Measurements from ENCODE around the gene ARHGEF28.

The ARHGEF28 gene

GRCh38 chr5:73729329-73729728 lies 103.3 kb downstream of the ARHGEF28 start:
- DNase-seq (ENCODE audit: extremely low spot score, insufficient read length, low read depth) (no peak), FAIRE-seq (no peak)

DNA sequence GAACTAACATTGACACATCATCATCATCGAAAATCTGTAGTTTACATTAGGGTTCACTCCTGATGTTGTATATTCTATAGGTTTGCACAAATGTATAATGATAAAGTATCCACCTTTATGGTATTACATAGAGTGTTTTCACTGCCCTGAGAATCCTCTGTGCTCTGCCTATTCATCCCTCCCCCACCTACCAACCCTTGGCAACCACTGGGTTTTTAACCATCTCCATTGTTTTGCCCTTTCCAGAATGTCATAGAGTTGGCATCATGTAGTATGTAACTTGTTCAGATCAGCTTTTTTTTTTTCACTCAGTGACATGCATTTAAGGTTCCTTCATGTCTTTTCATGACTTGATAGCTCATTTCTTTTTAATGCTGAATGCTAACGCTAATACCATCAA lies 106.0 kb downstream of the ARHGEF28 start:
- FAIRE-seq (no peak), DNase-seq (ENCODE audit: extremely low spot score, insufficient read length, low read depth) (no peak)

DNA sequence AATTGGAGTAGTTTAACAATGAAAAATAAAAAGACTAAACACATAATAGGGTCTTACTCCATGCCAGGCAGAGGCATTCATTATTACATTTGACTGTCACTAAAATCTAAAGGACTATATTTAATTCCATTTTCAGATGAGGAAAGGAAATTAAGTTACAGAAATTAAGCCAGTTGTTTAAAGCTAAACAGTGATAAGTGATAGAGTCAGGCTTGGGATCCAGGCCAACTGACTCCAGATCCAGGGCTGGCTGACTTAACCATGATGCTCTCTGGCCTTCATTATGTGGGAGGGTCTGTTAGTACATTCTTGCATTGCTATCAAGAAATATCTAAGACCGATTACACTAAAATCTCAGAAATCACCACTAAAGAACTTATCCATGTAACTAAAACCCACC lies 107.2 kb downstream of the ARHGEF28 start:
- DNase-seq (ENCODE audit: extremely low spot score, insufficient read length, low read depth) (no peak), FAIRE-seq (no peak)

- no peak for DNase-seq (ENCODE audit: extremely low spot score, insufficient read length, low read depth)
- FAIRE-seq = no peak
Measured at GRCh38 chr5:73735032-73735734, 109.2 kb downstream of the ARHGEF28 start.

DNA sequence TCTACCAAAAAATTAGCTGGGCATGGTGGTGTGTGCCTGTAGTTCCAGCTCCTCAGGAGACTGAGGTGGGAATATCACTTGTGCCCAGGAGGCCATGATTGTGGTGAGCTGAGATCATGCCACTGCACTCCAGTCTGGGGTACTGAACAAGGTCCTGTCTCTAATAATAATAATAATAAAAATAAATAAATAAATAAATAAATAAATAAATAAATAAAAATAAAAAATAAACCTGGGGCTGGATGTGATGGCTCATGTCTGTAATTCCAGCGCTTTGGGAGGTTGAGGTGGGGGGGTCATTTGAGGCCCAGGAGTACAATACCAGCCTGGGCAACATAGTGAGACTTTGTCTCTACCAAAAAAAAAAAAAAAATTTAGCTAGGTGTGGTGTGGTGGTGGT lies 113.7 kb downstream of the ARHGEF28 start:
- DNase-seq (ENCODE audit: extremely low spot score, insufficient read length, low read depth) (no peak), FAIRE-seq (no peak)

DNA sequence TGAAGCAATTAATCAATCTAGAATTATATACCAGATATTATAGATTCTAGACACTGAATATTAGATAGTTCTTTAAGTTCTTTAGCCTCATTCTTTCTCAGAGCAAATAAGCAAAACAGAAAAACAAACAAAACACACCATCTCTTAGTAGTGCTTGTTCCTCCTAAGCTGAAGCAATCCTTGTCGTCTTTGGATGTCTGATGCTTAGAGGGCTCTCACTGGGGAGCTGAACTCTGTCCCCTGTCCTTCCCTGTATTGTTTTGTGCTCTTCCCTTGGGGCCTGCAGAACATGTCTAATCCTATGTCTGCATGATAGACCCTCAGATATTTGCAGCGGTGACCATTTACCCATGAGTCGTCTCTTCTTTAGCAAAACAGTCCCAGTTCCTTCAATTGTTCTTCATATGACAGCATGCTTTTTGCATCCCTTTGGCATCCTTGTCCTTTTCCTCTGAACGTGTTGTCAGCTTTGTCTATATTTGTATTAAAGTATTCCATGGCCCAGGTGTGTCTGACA lies 114.3 kb downstream of the ARHGEF28 start:
- DNase-seq (ENCODE audit: extremely low spot score, insufficient read length, low read depth) (no peak), FAIRE-seq (no peak)

DNA sequence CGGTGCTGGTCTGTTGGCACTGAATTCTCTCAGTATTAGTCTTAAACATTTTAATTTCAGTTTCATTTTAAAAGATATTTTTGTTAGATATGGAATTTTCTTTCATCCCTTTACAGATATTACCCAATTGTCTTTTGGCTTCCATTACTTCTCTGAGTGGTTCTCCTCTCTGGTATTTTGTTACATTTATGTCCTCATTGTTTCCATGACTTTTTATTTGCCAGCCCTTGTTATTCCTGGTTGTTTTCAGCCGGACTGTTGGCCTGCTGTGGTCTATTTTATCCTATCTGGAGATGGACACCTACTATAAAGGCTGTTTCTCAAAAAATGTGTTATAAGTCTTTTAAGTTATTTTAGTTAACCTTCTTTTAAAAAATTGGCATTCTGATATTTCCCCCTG lies 117.2 kb downstream of the ARHGEF28 start:
- DNase-seq (ENCODE audit: extremely low spot score, insufficient read length, low read depth) (no peak), FAIRE-seq (no peak)

DNA sequence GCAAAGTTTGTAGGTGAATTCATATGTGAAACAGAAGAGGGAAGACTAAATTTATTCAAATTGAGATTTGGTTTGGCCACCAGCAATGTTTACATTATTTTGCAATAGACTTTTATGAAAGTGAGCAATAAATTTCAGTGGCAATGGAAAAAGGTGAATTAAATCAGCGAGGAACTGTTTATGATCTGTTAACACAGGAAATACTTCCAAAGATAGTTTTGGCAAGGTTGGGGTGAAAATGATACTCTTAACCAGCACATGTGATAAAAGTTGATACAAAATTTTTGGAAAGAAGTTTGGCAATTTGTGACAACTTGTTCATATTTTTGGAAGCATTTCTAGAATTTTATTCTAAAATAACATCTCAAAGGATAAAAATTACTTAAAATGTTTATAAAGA lies 119.8 kb downstream of the ARHGEF28 start:
- no peak for DNase-seq (ENCODE audit: extremely low spot score, insufficient read length, low read depth)
- FAIRE-seq = no peak

- no peak for FAIRE-seq
- no peak for DNase-seq (ENCODE audit: extremely low spot score, insufficient read length, low read depth)
Measured at GRCh38 chr5:73746608-73747007, 120.6 kb downstream of the ARHGEF28 start.

- no peak for DNase-seq (ENCODE audit: extremely low spot score, insufficient read length, low read depth)
- FAIRE-seq = no peak
Measured at GRCh38 chr5:73747696-73748380, 121.8 kb downstream of the ARHGEF28 start.

- FAIRE-seq = no peak
Measured at GRCh38 chr5:73748510-73749400, 122.8 kb downstream of the ARHGEF28 start.

GRCh38 chr5:73749485-73750270 lies 123.7 kb downstream of the ARHGEF28 start:
- DNase-seq (ENCODE audit: extremely low spot score, insufficient read length, low read depth) (no peak), FAIRE-seq (no peak)

More at GRCh38 chr5:73748510-73749400, 122.8 kb downstream of the ARHGEF28 start:
- no peak for DNase-seq (ENCODE audit: extremely low spot score, insufficient read length, low read depth)

DNA sequence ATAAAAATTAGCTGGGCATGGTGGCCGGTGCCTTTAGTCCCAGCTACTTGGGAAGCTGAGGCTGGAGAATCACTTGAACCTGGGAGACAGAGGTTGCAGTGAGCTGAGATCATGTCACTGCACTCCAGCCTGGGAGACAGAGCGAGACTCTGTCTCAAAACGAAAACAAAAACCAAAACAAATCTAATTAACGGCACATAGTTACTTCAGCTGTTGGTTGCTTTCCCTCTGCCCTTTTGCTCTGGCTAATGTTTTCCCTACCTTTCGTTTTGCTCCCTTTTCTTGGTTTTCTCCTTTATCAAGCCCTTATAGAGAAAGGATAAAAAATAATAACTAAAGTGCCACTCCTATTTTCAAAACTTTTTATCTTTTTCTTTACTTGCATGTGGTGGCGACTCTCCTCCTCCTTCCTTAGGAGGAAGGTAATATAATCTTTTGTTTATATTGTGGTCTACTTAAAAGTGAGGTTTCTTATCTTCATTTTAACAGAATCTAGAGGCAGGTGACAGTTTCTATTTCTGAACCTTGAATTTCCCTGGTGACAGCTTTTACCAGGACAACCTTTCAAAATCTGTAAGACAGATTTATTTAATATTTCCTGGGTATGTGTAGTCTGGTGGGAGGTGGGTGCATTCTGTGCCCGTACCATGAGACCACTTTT lies 125.4 kb downstream of the ARHGEF28 start:
- no peak for FAIRE-seq
- no peak for DNase-seq (ENCODE audit: extremely low spot score, insufficient read length, low read depth)

- FAIRE-seq = no peak
- DNase-seq (ENCODE audit: extremely low spot score, insufficient read length, low read depth) = no peak
Measured at GRCh38 chr5:73754254-73754653, 128.3 kb downstream of the ARHGEF28 start.

DNA sequence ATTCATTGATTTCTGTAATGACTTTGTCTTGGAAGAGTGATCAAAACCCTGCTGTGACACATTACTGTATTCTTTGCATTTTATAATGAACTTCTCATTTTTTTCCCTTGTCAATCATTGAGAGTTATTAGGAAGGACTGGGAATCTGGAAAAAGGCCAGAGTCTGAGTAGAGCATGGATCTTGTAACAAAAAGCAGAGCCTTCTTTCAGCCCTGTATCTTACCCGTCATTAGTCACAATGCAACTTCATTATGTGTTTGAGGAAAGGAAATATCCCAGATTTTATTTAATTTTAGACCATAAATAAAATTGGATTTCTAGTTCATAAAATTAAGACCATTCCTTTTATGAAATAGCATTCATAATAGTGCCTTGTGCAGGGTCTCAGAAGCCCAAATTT lies 131.4 kb downstream of the ARHGEF28 start:
- FAIRE-seq (no peak), DNase-seq (ENCODE audit: extremely low spot score, insufficient read length, low read depth) (no peak)

DNA sequence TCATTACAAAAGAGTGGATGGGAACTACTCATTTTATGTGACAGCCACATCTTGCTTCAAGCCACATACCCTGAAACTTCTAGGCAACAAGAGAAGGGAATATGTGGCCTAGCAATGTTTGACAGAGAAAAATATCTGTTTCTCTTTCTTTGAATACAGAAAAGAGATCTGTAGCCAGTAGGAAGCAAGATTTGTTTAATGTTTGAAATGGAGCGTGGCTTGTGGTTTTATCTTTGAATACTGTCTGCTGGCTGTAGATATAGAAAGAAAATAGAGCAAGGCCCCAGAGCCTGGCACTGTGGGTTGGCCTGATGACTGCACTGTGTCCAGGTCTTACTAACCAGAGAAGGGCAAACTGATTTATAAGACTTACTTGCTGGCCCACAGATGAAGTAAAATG lies 133.8 kb downstream of the ARHGEF28 start:
- no peak for FAIRE-seq

GRCh38 chr5:73763300-73764032 lies 137.5 kb downstream of the ARHGEF28 start:
- DNase-seq (ENCODE audit: extremely low spot score, insufficient read length, low read depth) (no peak), FAIRE-seq (no peak)

More for the DNA sequence above, 133.8 kb downstream of the ARHGEF28 start:
- no peak for DNase-seq (ENCODE audit: extremely low spot score, insufficient read length, low read depth)

DNA sequence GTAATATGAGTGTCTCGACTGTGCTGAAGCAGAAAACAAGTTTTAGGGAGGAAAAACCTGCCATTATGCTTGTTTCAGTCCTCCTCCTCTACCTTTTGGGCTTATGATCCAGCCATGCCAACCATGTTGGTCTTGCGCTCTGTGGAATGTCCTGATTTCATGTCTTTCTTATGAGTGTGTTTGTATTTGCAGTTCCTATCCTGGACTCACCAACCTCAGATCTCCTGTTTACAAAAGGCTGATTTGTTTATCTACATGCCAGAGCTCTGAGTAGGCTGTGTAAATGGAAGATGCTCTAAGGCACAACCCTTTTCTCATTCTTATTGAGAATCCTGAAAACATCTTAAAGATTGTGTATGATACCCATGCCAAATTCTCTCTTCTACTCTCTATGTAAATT lies 138.6 kb downstream of the ARHGEF28 start:
- DNase-seq (ENCODE audit: extremely low spot score, insufficient read length, low read depth) (no peak), FAIRE-seq (no peak)

GRCh38 chr5:73764996-73765395 lies 139.0 kb downstream of the ARHGEF28 start:
- no peak for DNase-seq (ENCODE audit: extremely low spot score, insufficient read length, low read depth)
- FAIRE-seq = no peak

Measured in GM18507 (cell line).